ENCODE measurements around the gene MYB.

Gene MYB

DNA sequence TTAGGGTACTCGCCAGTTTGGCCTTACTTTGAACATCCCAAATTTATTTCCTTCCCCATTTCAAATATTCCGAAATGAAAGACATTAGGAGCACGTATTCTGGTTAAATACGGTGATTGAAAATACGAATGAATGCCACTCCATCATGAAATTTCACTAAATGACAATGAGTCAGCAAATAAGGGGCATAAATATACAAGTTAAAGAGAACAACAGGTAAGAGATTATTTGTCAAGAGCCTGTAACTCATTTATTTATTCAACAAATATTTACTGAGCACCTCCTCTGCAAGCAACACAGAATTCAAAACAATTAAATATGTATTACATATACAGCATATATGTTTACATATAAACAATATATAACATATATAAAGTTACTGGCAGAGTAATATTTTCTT lies 44.8 kb downstream of the MYB start:
- TF ChIP-seq ZFX (IDR thresholded peaks at IDR 0.05; ENCODE audit: borderline replicate concordance), result no peak
- TF ChIP-seq, protein P1, sequence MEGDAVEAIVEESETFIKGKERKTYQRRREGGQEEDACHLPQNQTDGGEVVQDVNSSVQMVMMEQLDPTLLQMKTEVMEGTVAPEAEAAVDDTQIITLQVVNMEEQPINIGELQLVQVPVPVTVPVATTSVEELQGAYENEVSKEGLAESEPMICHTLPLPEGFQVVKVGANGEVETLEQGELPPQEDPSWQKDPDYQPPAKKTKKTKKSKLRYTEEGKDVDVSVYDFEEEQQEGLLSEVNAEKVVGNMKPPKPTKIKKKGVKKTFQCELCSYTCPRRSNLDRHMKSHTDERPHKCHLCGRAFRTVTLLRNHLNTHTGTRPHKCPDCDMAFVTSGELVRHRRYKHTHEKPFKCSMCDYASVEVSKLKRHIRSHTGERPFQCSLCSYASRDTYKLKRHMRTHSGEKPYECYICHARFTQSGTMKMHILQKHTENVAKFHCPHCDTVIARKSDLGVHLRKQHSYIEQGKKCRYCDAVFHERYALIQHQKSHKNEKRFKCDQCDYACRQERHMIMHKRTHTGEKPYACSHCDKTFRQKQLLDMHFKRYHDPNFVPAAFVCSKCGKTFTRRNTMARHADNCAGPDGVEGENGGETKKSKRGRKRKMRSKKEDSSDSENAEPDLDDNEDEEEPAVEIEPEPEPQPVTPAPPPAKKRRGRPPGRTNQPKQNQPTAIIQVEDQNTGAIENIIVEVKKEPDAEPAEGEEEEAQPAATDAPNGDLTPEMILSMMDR (IDR thresholded peaks at IDR 0.05), result no peak
- no peak overlapping the region for H3K27ac ChIP-seq

DNA sequence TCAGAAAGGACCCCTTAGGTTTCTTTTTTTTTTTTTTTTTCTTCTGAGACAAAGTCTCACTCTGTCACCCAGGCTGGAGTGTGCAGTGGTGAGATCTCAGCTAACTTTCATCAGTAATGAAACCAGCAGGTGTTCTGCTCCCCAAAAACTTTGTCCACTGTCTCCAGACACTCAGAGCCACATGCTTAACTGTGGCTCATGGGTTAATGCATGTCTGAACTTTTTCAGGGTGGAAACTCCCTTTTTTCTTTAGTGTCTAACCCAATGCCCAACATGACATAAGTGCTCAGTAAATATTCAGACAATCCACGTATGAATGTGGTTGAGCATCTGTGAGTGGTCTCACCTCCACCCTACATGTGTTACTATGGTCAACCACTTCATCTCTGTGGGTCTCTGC lies 45.4 kb downstream of the MYB start:
- TF ChIP-seq ZFX (IDR thresholded peaks at IDR 0.05; ENCODE audit: borderline replicate concordance), result no peak
- TF ChIP-seq, protein P1 (IDR thresholded peaks at IDR 0.05), result no peak
- H3K27ac ChIP-seq, result no peak overlapping the region

DNA sequence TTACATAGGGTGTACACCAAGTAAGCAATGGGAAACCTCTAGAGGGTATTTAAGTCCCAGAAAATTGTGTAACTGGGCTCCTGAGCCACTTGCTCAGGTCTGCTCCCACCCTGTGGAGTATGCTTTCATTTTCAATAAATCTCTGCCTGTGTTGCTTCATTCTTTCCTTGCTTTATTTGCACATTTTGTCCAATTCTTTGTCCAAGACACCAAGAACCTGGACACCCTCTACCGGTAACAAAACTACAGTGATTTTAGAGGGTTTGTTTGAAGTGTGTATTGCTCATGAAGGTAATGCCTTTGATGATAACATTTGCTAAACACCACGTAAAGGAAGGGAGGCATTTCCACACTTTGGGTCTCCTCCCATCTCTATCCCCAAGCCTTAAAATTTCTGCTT lies 46.2 kb downstream of the MYB start:
- no peak overlapping the region for H3K27ac ChIP-seq
- no peak for TF ChIP-seq ZFX (IDR thresholded peaks at IDR 0.05; ENCODE audit: borderline replicate concordance)
- TF ChIP-seq, protein P1 (IDR thresholded peaks at IDR 0.05), result no peak

DNA sequence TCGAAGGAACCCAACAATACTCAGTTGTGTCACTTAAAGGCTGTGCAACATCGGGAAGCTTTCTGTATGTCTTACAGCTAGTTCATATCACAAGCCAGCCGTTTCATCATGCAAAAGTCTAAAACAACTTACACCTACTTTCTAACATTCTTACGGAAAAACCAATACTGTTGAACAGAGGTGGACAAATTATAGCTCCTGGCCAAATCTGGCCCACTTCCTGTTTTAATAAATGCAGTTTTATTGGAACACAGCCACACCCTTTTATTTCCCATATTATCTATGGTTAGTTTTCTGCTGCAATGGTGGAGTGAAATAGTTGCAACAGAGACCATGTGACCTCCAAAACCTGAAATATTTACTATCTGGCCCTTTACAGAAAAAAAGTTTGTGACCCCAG lies 46.6 kb downstream of the MYB start:
- TF ChIP-seq ZFX (IDR thresholded peaks at IDR 0.05; ENCODE audit: borderline replicate concordance), result no peak
- TF ChIP-seq, protein P1 (IDR thresholded peaks at IDR 0.05), result no peak
- H3K27ac ChIP-seq, result no peak overlapping the region

DNA sequence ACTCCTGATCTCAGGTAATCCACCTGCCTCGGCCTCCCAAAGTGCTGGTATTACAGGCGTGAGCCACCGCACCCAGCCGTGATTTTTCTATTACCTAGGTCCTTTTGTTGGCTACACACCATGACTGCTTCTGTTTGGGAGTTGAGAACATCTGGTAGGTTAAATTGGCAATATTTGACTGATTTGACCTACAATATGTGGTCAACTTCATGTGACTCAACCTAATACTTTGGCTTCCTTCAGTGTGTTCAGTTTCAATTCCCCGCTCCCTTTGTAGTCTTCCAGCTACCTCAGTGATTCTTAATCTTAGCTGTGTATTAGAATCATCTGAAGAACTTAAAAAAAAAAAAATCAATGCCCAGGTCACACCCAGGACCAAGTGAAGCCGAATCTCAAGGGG lies 47.4 kb downstream of the MYB start:
- no peak for TF ChIP-seq ZFX (IDR thresholded peaks at IDR 0.05; ENCODE audit: borderline replicate concordance)
- TF ChIP-seq, protein P1 (IDR thresholded peaks at IDR 0.05), result no peak
- no peak overlapping the region for H3K27ac ChIP-seq

DNA sequence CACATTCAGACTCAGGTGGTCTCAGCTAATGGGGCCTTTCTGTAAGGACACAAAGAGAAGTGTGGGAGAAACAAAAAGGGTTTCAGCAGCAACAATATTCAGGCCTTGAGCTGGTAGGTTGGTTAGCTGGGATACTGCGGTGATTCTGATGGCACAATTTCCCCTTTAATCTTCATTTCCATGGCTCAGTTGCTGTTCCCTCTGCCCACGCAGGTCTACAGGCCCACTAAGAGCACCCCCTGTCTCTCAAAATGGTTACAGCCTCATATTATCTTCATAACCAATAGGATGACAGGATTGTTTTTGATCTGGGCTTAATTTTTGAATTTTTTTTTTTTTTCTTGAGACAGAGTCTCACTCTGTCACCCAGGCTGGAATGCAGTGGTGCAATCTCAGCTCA lies 48.9 kb downstream of the MYB start:
- no peak overlapping the region for H3K27ac ChIP-seq
- TF ChIP-seq ZFX (IDR thresholded peaks at IDR 0.05; ENCODE audit: borderline replicate concordance), result no peak
- TF ChIP-seq, protein P1 (IDR thresholded peaks at IDR 0.05), result no peak

DNA sequence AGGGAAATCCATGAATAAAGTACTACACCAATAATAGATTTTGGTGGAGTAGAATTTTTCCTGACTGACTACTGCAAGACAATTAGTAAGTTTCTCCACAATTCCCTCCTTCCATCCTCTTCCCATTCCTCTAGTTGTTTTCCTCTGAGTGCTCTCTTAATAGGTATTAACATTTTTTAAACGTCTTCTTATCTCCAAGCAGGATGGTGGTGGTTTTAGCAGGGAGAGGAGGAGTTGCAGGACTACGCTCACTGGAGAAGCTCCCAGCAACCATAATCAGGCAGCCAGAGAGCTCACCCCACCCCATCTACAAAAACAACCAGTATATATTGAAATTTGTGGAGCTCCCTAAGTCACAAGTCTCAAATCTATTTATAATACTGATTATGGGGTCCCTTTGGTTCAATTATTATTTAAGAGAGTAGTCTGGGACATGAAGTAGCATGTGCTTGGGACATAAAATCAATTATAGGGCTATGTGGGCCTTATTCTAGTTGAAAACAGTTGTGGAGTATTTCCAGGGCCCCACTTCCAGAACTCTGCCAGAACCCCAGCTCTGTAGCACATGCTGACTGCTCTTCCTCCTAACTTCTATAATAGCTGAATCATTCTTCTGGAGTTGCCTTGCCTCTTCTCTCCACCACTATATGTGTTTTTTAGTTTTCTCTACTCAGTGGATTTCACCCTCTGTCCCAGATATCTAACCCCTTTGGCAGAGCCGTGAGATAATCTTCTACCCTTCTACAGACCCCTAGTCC lies 49.8 kb downstream of the MYB start:
- TF ChIP-seq, protein P1 (IDR thresholded peaks at IDR 0.05), result no peak
- no peak for TF ChIP-seq ZFX (IDR thresholded peaks at IDR 0.05; ENCODE audit: borderline replicate concordance)
- no peak overlapping the region for H3K27ac ChIP-seq
